H1 (cell line): ENCODE data around the gene TNS1. TPM values are rescaled to one million over a fixed set of nuclear protein-coding genes. Genes with fewer than 3 reads are reported as not detected.
A peak's percentile ranks its signal among the peaks of the same experiment; 100 is the strongest.

Source experiments
- CTCF ChIA-PET: fragments of 300-600 bp; sonication (Branson Sonifier 250); formaldehyde crosslinking; loops from one replicate; lab custom pipeline; 2021; ENCODE audit not compliant: partially characterized antibody; lab: Charles Lee
- POLR2A ChIA-PET: fragments of 300-600 bp; sonication (Branson Sonifier 250); formaldehyde crosslinking; loops from one replicate; lab custom pipeline; 2021; ENCODE audit warnings: inconsistent platforms; ENCODE audit not compliant: partially characterized antibody; lab: Charles Lee
- DNase-seq, 2 experiments: peaks; one replicate each; pipeline versions ENCODE4 v3.0.0 to v3.0.0-alpha.2; 2010 to 2022; ENCODE audit warnings: low spot score in 2 of 2, low read depth in 1 of 2, mixed read lengths in 1 of 2
- FAIRE-seq: peaks from 2 replicates; lab custom pipeline; 2011; peaks lifted over from hg19 to GRCh38; lab: Jason Lieb, UNC
- H2AFZ ChIP-seq: 2 replicates; pipeline ENCODE4 v1.8.1; 2012; ENCODE audit warnings: low read length, inconsistent platforms
- H2AK5ac ChIP-seq: 2 replicates; pipeline ENCODE4 v1.6.1; 2013; ENCODE audit warnings: low read depth, low read length
- H2BK120ac ChIP-seq: replicated peaks from 2 replicates; pipeline ENCODE3; 2013; ENCODE audit warnings: low read depth, low read length, inconsistent platforms
- H2BK12ac ChIP-seq: 2 replicates; pipeline ENCODE4 v1.6.1; 2013; ENCODE audit warnings: low read depth, low read length
- H2BK15ac ChIP-seq: 2 replicates; pipeline ENCODE4 v1.6.1; 2013; ENCODE audit warnings: low read length
- H2BK20ac ChIP-seq: 2 replicates; pipeline ENCODE4 v1.6.1; 2013; ENCODE audit warnings: low read length
- H2BK5ac ChIP-seq: 2 replicates; pipeline ENCODE4 v1.6.1; 2013; ENCODE audit warnings: low read depth, low read length
- H3K14ac ChIP-seq: 2 replicates; pipeline ENCODE4 v1.6.1; 2013; ENCODE audit warnings: inconsistent platforms; ENCODE audit not compliant: insufficient read length
- H3K18ac ChIP-seq: 2 replicates; pipeline ENCODE4 v1.6.1; 2013; ENCODE audit warnings: low read length; ENCODE audit errors: extremely low read depth
- H3K23ac ChIP-seq: 2 replicates; pipeline ENCODE4 v1.6.1; 2013; ENCODE audit warnings: inconsistent platforms; ENCODE audit not compliant: insufficient read length
- H3K23me2 ChIP-seq: 2 replicates; pipeline ENCODE4 v1.6.1; 2013; ENCODE audit warnings: low read depth, low read length
- H3K27ac ChIP-seq: 2 replicates; pipeline ENCODE4 v1.6.1; 2011; ENCODE audit warnings: low read depth, low read length, inconsistent platforms
- H3K27me3 ChIP-seq, 4 experiments: replicated peaks in 1 of 4; 1 replicate in 1 of 4; 2 replicates in 3 of 4; pipeline versions ENCODE4 v1.6.1 to v1.8.1; 2011 to 2013; ENCODE audit warnings: low read length in 3 of 4, mild to moderate bottlenecking in 3 of 4, inconsistent platforms in 2 of 4, mixed read lengths in 2 of 4, moderate library complexity in 1 of 4; ENCODE audit not compliant: control insufficient read depth in 3 of 4, insufficient read depth in 3 of 4; ENCODE audit errors: extremely low read depth in 1 of 4
- H3K36me3 ChIP-seq, 4 experiments: 2 replicates each; pipeline versions ENCODE4 v1.6.1 to v1.8.1; 2011 to 2013; ENCODE audit warnings: mild to moderate bottlenecking in 4 of 4, low read length in 3 of 4, moderate library complexity in 2 of 4, control low read depth in 1 of 4, inconsistent platforms in 1 of 4; ENCODE audit not compliant: insufficient read depth in 4 of 4, control insufficient read depth in 2 of 4
- H3K4ac ChIP-seq: replicated peaks from 2 replicates; pipeline ENCODE3; 2013; ENCODE audit warnings: low read length, low read depth, mixed read lengths, inconsistent platforms; ENCODE audit not compliant: insufficient read length
- H3K4me1 ChIP-seq, 4 experiments: replicated peaks in 1 of 4; 1 replicate in 1 of 4; 2 replicates in 3 of 4; pipeline versions ENCODE4 v1.6.1 to v1.8.1; 2011 to 2013; ENCODE audit warnings: low read length in 3 of 4, inconsistent platforms in 2 of 4, mixed read lengths in 1 of 4; ENCODE audit not compliant: insufficient read depth in 4 of 4, control insufficient read depth in 3 of 4
- H3K4me2 ChIP-seq, 2 experiments: 2 replicates each; pipeline versions ENCODE4 v1.6.1 to v1.8.1; 2011 to 2013; ENCODE audit warnings: low read depth in 2 of 2, low read length in 2 of 2, control low read depth in 1 of 2, inconsistent platforms in 1 of 2, mild to moderate bottlenecking in 1 of 2; ENCODE audit not compliant: insufficient read depth in 1 of 2
- H3K4me3 ChIP-seq, 4 experiments: fragments of 200-600, 300-600 bp in 1 of 4; sonication (generic), shearing (Covaris generic), sonication (Bioruptor Twin) in 1 of 4; 2 replicates each; pipeline versions ENCODE4 v1.5.1 to v1.8.1; 2011 to 2016; ENCODE audit warnings: low read length in 4 of 4, low read depth in 3 of 4, control low read depth in 2 of 4, inconsistent platforms in 2 of 4, mild to moderate bottlenecking in 2 of 4, mixed read lengths in 1 of 4, moderate library complexity in 1 of 4; ENCODE audit not compliant: insufficient read depth in 2 of 4; ENCODE audit errors: extremely low read depth in 1 of 4
- H3K56ac ChIP-seq: replicated peaks from 2 replicates; pipeline ENCODE3; 2013; ENCODE audit warnings: low read depth, mild to moderate bottlenecking, mixed read lengths, low read length, inconsistent platforms; ENCODE audit not compliant: insufficient read length
- H3K79me1 ChIP-seq: 2 replicates; pipeline ENCODE4 v1.6.1; 2013; ENCODE audit warnings: low read depth, low read length, control low read depth
- H3K79me2 ChIP-seq, 2 experiments: 2 replicates each; pipeline versions ENCODE4 v1.6.1 to v1.8.1; 2012 to 2013; ENCODE audit warnings: low read length in 2 of 2, mild to moderate bottlenecking in 2 of 2, inconsistent platforms in 1 of 2; ENCODE audit not compliant: insufficient read depth in 2 of 2, control insufficient read depth in 1 of 2
- H3K9ac ChIP-seq, 4 experiments: replicated peaks in 1 of 4; 1 replicate in 1 of 4; 2 replicates in 3 of 4; pipeline versions ENCODE4 v1.6.1 to v1.8.1; 2011 to 2013; ENCODE audit warnings: low read depth in 3 of 4, low read length in 3 of 4, control low read depth in 2 of 4, mild to moderate bottlenecking in 2 of 4, moderate library complexity in 2 of 4, inconsistent platforms in 1 of 4; ENCODE audit errors: extremely low read depth in 1 of 4
- H3K9me3 ChIP-seq, 2 experiments: 2 replicates each; pipeline versions ENCODE4 v1.6.1 to v1.8.1; 2012 to 2013; ENCODE audit warnings: mild to moderate bottlenecking in 2 of 2, moderate library complexity in 2 of 2, control low read depth in 1 of 2, inconsistent platforms in 1 of 2, low read depth in 1 of 2, low read length in 1 of 2, mixed read lengths in 1 of 2; ENCODE audit not compliant: insufficient read depth in 2 of 2
- H4K20me1 ChIP-seq, 2 experiments: replicated peaks in 1 of 2; 2 replicates each; pipeline versions ENCODE3 to v1.8.1; 2011 to 2013; ENCODE audit warnings: inconsistent platforms in 2 of 2, low read length in 2 of 2, mild to moderate bottlenecking in 1 of 2; ENCODE audit not compliant: insufficient read depth in 2 of 2, control insufficient read depth in 1 of 2
- H4K5ac ChIP-seq: 2 replicates; pipeline ENCODE4 v1.6.1; 2013; ENCODE audit warnings: low read length, low read depth, mixed read lengths, inconsistent platforms; ENCODE audit not compliant: insufficient read length
- H4K8ac ChIP-seq: 2 replicates; pipeline ENCODE4 v1.8.0; 2013; ENCODE audit warnings: mild to moderate bottlenecking, moderate library complexity, low read length, inconsistent platforms; ENCODE audit not compliant: insufficient read depth; ENCODE audit errors: extremely low read depth
- H4K91ac ChIP-seq: replicated peaks from 2 replicates; pipeline ENCODE3; 2013; ENCODE audit warnings: low read length, mixed read lengths, inconsistent platforms; ENCODE audit not compliant: insufficient read length
- CEBPB ChIP-seq: IDR thresholded peaks from 2 replicates; pipeline ENCODE4 v1.6.1; 2012; ENCODE audit warnings: low read depth, low read length
- CTBP2 ChIP-seq: IDR thresholded peaks from 2 replicates; pipeline ENCODE4 v1.7.0; 2011; ENCODE audit warnings: borderline replicate concordance, mild to moderate bottlenecking, moderate library complexity, mixed read lengths, low read length; ENCODE audit not compliant: insufficient read depth, insufficient read length
- RAD21 ChIP-seq, 2 experiments: IDR thresholded peaks in 1 of 2; conservative IDR thresholded peaks in 1 of 2; 2 replicates each; pipeline ENCODE4 v1.6.1; 2011; ENCODE audit warnings: low read depth in 2 of 2, low read length in 2 of 2, improper control_type of control experiment in 1 of 2, inconsistent platforms in 1 of 2, mild to moderate bottlenecking in 1 of 2, moderate library complexity in 1 of 2
- TEAD4 ChIP-seq: IDR thresholded peaks from 2 replicates; pipeline ENCODE4 v1.6.1; 2012; ENCODE audit warnings: low read depth, low read length, inconsistent platforms, mixed read lengths
- WGBS, 2 experiments: shearing (Covaris generic) in 1 of 2; methylation state at CpG; one replicate each; pipeline versions ENCODE4 v1.1.6 to v1.1.7; 2013 to 2015; ENCODE audit warnings: low lambda C conversion rate in 2 of 2, mixed read lengths in 2 of 2, inconsistent platforms in 1 of 2, low coverage in 1 of 2, missing lambda C conversion rate in 1 of 2; ENCODE audit not compliant: insufficient replicate concordance in 2 of 2, insufficient coverage in 1 of 2, insufficient read length in 1 of 2; ENCODE audit errors: extremely low coverage in 1 of 2, missing lambda C conversion rate in 1 of 2; 5-methylcytosine and 5-hydroxymethylcytosine counted together
- polyA plus RNA-seq, 7 experiments: library from polyadenylated mRNA; depleted of rRNA in 3 of 7; stranded (reverse) in 5 of 7; unstranded in 2 of 7; fragments of >200 nt in 5 of 7; fragments of 200-250 nt in 2 of 7; gene quantifications; 1 replicate in 5 of 7; 2 replicates in 1 of 7; 4 replicates in 1 of 7; pipeline versions ENCODE4 v1.2.1 to v1.2.3, GENCODE V29; 2011 to 2013; ENCODE audit warnings: missing spikeins in 2 of 7, mixed read lengths in 2 of 7
- total RNA-seq: library from RNA; stranded (reverse); fragmentation: NEBNext Ultra II Directional; extraction: Animal tissue kit (Norgen Biotek cat#: 25700); gene quantifications from 2 replicates; pipeline ENCODE4 v1.2.1, GENCODE V29; 2021

The TNS1 gene
- total and polyA plus RNA-seq, 2 of the 8 experiments (the other 6 are each of a cell fraction or from before 2014, with no cell fraction given) = 1.5 to 5.1 TPM

DNA sequence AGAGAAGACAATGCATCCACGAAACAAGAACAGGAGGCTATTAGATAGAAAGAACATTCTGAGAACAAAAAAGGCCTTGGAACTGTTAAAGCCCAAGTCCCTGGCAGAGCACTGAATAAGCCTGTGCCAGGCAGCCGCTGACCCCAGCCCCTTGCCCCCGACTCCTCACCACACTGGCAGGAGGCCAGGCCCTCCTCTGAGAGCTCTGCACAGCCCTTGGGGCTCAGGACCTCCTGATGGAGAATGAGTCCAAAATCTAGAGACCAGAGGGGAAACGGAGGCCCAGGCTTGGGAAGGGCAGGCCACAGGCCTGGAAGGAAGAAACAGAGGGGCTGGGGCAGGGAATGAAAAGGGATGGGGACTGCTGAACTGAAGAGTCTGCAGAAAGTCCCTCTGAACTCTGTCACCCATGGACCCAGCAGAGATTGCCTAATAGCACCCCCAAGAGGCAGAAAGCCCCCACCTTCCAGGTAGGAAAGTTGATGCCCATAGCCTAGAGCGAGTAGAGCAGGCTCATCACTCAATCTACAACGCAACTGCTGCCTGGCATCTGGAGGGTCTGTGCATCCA lies 18.3 kb upstream of the TNS1 start:
- Histone ChIP-seq H4K20me1 (no peaks in the 10 kb centered on the region), H2BK5ac (no peak overlapping the region), H4K5ac (no peak overlapping the region), H3K4me3 (no peak overlapping the region), H3K27me3 (no peaks in the 10 kb centered on the region), H2BK20ac (no peak overlapping the region), H2AK5ac (no peak overlapping the region), H2AFZ (no peak overlapping the region), H3K9ac (no peak overlapping the region), H4K8ac (no peak overlapping the region), H4K91ac (no peak overlapping the region), H3K79me1 (no peaks in the 10 kb centered on the region; the same call in 1 of the 2 replicates), H3K23ac (no peak overlapping the region), H3K36me3 (no peaks in the 10 kb centered on the region), H3K9me3 (no peaks in the 10 kb centered on the region), H3K4me2 (no peak overlapping the region), H2BK12ac (no peak overlapping the region), H3K23me2 (no peaks in the 10 kb centered on the region), H3K4ac (no peak overlapping the region), H3K4me1 (peaks cover 0 to 14% (median 6%) of the 10 kb centered on the region in 4 experiments; a peak in 6 of 7 replicates), H2BK120ac (no peak overlapping the region), H3K79me2 (no peaks in the 10 kb centered on the region), H3K27ac (no peak overlapping the region)
- ChIA-PET CTCF (interaction anchor here (1.0 to 1.8 kb wide), 6 partner anchors 10 to 235 kb away, joined by 3 to 5 read pairs (median 3); no protein-coding TSS in a partner anchor), POLR2A (no interaction called here)
- DNase-seq (no peak), FAIRE-seq (no peak)
- WGBS, 2 experiments = 86% methylated on average over 5 of the region's 6 CpGs; no CpG with 5 or more reads in 1 of the 2 experiments
- TF ChIP-seq CEBPB (peak; percentile 76), RAD21 (IDR thresholded peaks at IDR 0.05 in 1 of 2, conservative IDR thresholded peaks at IDR 0.05 in 1 of 2; ENCODE audit: low read depth in 2 of 2, low read length in 2 of 2) (peak; percentile 10 to 30; a peak in 2 of 4 replicates), CTBP2 (no peak), TEAD4 (no peak)
- TF ChIP-seq, all 59 proteins: peak for 2
- Histone ChIP-seq H2BK15ac (peak overlapping the region; percentile 75; the same call in 1 of the 2 replicates), H3K14ac (no peak overlapping the region), H3K56ac (no peak overlapping the region), H3K18ac (no peak overlapping the region)
